HepG2 (cell line): ENCODE data around the gene MSRB3. TPM values are rescaled to one million over a fixed set of nuclear protein-coding genes. Genes with fewer than 3 reads are reported as not detected.

ENCODE experiments used
- CREM ChIP-seq, 2 experiments: sonication (generic) in 1 of 2; formaldehyde crosslinking in 1 of 2; IDR thresholded peaks; 2 replicates each; pipeline versions ENCODE4 v1.4.0 to v1.6.1; 2016 to 2020; ENCODE audit warnings: antibody characterized with exemption in 1 of 2, mild to moderate bottlenecking in 1 of 2, missing genetic modification reagents in 1 of 2
- LRRFIP1 ChIP-seq: sonication (generic); formaldehyde crosslinking; conservative IDR thresholded peaks from 2 replicates; pipeline ENCODE4 v1.4.0; 2020; ENCODE audit warnings: missing genetic modification reagents
- ONECUT2 ChIP-seq: sonication (generic); formaldehyde crosslinking; IDR thresholded peaks from 2 replicates; pipeline ENCODE4 v1.4.0; 2020; ENCODE audit warnings: missing genetic modification reagents
- SIN3A ChIP-seq: IDR thresholded peaks from 2 replicates; pipeline ENCODE4 v1.6.1; 2011; ENCODE audit warnings: low read depth, mild to moderate bottlenecking, control low read depth, low read length, borderline replicate concordance
- TERF1 ChIP-seq: sonication (generic); formaldehyde crosslinking; IDR thresholded peaks from 2 replicates; pipeline ENCODE4 v1.8.0; 2022; ENCODE audit warnings: mild to moderate bottlenecking, missing genetic modification reagents, moderate library complexity
- ZNF280D ChIP-seq: sonication (generic); formaldehyde crosslinking; IDR thresholded peaks from 2 replicates; pipeline ENCODE4 v1.5.1; 2020; ENCODE audit warnings: mild to moderate bottlenecking, missing genetic modification reagents
- ZNF510 ChIP-seq: sonication (generic); formaldehyde crosslinking; IDR thresholded peaks from 2 replicates; pipeline ENCODE4 v1.4.0; 2020; ENCODE audit warnings: low read depth, mild to moderate bottlenecking, missing genetic modification reagents
- ZNF558 ChIP-seq: sonication (generic); formaldehyde crosslinking; IDR thresholded peaks from 2 replicates; pipeline ENCODE4 v1.9.0; 2022; ENCODE audit warnings: mild to moderate bottlenecking, missing genetic modification reagents, borderline replicate concordance
- ZNF747 ChIP-seq: sonication (generic); formaldehyde crosslinking; IDR thresholded peaks from 2 replicates; pipeline ENCODE4 v1.8.1; 2023; ENCODE audit warnings: missing genetic modification reagents, mild to moderate bottlenecking, borderline replicate concordance
- polyA plus RNA-seq, 8 experiments: library from polyadenylated mRNA; depleted of rRNA in 3 of 8; stranded (reverse) in 7 of 8; unstranded in 1 of 8; fragments of >200 nt; fragmentation: Illumina TruSeq in 4 of 8; extraction: Trizol in 4 of 8; gene quantifications; 2 replicates each; pipeline versions ENCODE4 v1.2.1 to v1.2.3, GENCODE V29; 2011 to 2016; ENCODE audit warnings: low read depth in 4 of 8, missing spikeins in 1 of 8, mixed read lengths in 1 of 8; ENCODE audit not compliant: insufficient read depth in 1 of 8
- total RNA-seq, 5 experiments: library from RNA; depleted of rRNA; stranded (reverse); fragments of >200 nt; fragmentation: Illumina TruSeq; extraction: Trizol; gene quantifications; 2 replicates each; pipeline ENCODE4 v1.2.3, GENCODE V29; 2016; ENCODE audit warnings: low read depth in 1 of 5
- TF ChIP-seq, protein P1 (sequence below): sonication (generic); formaldehyde crosslinking; IDR thresholded peaks from 2 replicates; pipeline ENCODE4; 2020; ENCODE audit warnings: missing genetic modification reagents, mild to moderate bottlenecking, borderline replicate concordance
- TF ChIP-seq, protein P2 (sequence below): sonication (generic); formaldehyde crosslinking; IDR thresholded peaks from 2 replicates; pipeline ENCODE4 v1.4.0; 2020; ENCODE audit warnings: missing genetic modification reagents, borderline replicate concordance

MSRB3 gene
- total and polyA plus RNA-seq, 2 of the 13 experiments (the other 11 are each of a cell fraction or from before 2014, with no cell fraction given), result 1.5 to 1.9 TPM

- TF ChIP-seq, protein P1, sequence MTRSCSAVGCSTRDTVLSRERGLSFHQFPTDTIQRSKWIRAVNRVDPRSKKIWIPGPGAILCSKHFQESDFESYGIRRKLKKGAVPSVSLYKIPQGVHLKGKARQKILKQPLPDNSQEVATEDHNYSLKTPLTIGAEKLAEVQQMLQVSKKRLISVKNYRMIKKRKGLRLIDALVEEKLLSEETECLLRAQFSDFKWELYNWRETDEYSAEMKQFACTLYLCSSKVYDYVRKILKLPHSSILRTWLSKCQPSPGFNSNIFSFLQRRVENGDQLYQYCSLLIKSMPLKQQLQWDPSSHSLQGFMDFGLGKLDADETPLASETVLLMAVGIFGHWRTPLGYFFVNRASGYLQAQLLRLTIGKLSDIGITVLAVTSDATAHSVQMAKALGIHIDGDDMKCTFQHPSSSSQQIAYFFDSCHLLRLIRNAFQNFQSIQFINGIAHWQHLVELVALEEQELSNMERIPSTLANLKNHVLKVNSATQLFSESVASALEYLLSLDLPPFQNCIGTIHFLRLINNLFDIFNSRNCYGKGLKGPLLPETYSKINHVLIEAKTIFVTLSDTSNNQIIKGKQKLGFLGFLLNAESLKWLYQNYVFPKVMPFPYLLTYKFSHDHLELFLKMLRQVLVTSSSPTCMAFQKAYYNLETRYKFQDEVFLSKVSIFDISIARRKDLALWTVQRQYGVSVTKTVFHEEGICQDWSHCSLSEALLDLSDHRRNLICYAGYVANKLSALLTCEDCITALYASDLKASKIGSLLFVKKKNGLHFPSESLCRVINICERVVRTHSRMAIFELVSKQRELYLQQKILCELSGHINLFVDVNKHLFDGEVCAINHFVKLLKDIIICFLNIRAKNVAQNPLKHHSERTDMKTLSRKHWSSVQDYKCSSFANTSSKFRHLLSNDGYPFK (CRISPR knock-in tag), result no peak
- TF ChIP-seq ZNF510 (CRISPR knock-in tag), result no peak
- no peak for TF ChIP-seq SIN3A
- no peak; the same call in 1 of the 2 replicates for TF ChIP-seq ZNF747 (CRISPR knock-in tag)
- TF ChIP-seq ZNF558, result no peak
- no peak for TF ChIP-seq ONECUT2 (CRISPR knock-in tag)
- peak; percentile 69 for TF ChIP-seq CREM (IDR thresholded peaks at IDR 0.05)
- TF ChIP-seq CREM (CRISPR knock-in tag; IDR thresholded peaks at IDR 0.05), result no peak
- TF ChIP-seq LRRFIP1 (CRISPR knock-in tag), result no peak
- TF ChIP-seq, protein P2, sequence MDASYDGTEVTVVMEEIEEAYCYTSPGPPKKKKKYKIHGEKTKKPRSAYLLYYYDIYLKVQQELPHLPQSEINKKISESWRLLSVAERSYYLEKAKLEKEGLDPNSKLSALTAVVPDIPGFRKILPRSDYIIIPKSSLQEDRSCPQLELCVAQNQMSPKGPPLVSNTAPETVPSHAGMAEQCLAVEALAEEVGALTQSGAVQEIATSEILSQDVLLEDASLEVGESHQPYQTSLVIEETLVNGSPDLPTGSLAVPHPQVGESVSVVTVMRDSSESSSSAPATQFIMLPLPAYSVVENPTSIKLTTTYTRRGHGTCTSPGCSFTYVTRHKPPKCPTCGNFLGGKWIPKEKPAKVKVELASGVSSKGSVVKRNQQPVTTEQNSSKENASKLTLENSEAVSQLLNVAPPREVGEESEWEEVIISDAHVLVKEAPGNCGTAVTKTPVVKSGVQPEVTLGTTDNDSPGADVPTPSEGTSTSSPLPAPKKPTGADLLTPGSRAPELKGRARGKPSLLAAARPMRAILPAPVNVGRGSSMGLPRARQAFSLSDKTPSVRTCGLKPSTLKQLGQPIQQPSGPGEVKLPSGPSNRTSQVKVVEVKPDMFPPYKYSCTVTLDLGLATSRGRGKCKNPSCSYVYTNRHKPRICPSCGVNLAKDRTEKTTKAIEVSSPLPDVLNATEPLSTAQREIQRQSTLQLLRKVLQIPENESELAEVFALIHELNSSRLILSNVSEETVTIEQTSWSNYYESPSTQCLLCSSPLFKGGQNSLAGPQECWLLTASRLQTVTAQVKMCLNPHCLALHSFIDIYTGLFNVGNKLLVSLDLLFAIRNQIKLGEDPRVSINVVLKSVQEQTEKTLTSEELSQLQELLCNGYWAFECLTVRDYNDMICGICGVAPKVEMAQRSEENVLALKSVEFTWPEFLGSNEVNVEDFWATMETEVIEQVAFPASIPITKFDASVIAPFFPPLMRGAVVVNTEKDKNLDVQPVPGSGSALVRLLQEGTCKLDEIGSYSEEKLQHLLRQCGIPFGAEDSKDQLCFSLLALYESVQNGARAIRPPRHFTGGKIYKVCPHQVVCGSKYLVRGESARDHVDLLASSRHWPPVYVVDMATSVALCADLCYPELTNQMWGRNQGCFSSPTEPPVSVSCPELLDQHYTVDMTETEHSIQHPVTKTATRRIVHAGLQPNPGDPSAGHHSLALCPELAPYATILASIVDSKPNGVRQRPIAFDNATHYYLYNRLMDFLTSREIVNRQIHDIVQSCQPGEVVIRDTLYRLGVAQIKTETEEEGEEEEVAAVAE (CRISPR knock-in tag), result no peak
- no peak for TF ChIP-seq ZNF280D (CRISPR knock-in tag)
- TF ChIP-seq TERF1 (CRISPR knock-in tag), result no peak
Observed at GRCh38 chr12:65327207-65328076, 49.0 kb downstream of the MSRB3 start (continued).
